RWPE1 (cell line): ENCODE data around the gene HAL.

Experiments
- CTCF ChIA-PET: fragments of 350-600 bp; sonication (Branson Sonifier 250); formaldehyde crosslinking; extraction: SDS; loops from one replicate; lab custom pipeline; 2021; lab: Yijun Ruan, JAX
- POLR2A ChIA-PET: fragments of 400-600 bp; formaldehyde crosslinking; extraction: SDS; loops from one replicate; lab custom pipeline; 2020; ENCODE audit warnings: antibody characterized with exemption; ENCODE audit not compliant: low non-redundant PET; lab: Yijun Ruan, JAX
- DNase-seq: peaks from one replicate; pipeline ENCODE4 v3.0.0; 2012; ENCODE audit warnings: low spot score
- H3K27ac ChIP-seq: fragments of 450-650 bp; 2 replicates; pipeline ENCODE4 v1.5.1; 2017
- CTCF ChIP-seq: fragments of 450-650 bp; conservative IDR thresholded peaks from 2 replicates; pipeline ENCODE4 v1.5.1; 2017; ENCODE audit warnings: low read depth, mild to moderate bottlenecking

HAL gene

GRCh38 chr12:95989504-95990123 lies 6.5 kb downstream of the HAL start:
- ChIA-PET POLR2A (no interaction called here), CTCF (interaction anchor here (0.6 to 1.4 kb wide), 3 partner anchors 31 to 578 kb away, joined by 3 to 4 read pairs (median 3); partner anchors contain the start of gene CCDC38)
- DNase-seq: no peak
- TF ChIP-seq CTCF: no peak
- no peak overlapping the region for H3K27ac ChIP-seq

GRCh38 chr12:95988506-95989275 lies 7.5 kb downstream of the HAL start:
- DNase-seq: no peak
- CTCF ChIA-PET: no interaction called here
- no peak for TF ChIP-seq CTCF

GRCh38 chr12:95986635-95987570 lies 9.2 kb downstream of the HAL start:
- DNase-seq: no peak
- ChIA-PET POLR2A (no interaction called here), CTCF (interaction anchor here (1.3 kb wide), 1 partner anchor 68 kb away, joined by 3 read pairs; no protein-coding TSS in a partner anchor)
- TF ChIP-seq CTCF: no peak
- no peak overlapping the region for H3K27ac ChIP-seq

More at GRCh38 chr12:95988506-95989275, 7.5 kb downstream of the HAL start:
- no peak overlapping the region for H3K27ac ChIP-seq
- POLR2A ChIA-PET: no interaction called here

- no peak overlapping the region for H3K27ac ChIP-seq
- POLR2A ChIA-PET: no interaction called here
- CTCF ChIA-PET: no interaction called here
- no peak for DNase-seq
- TF ChIP-seq CTCF: no peak
Measured at GRCh38 chr12:95984682-95985081, 11.5 kb downstream of the HAL start.

- no peak for TF ChIP-seq CTCF
- ChIA-PET CTCF (interaction anchor here (0.6 kb wide), 1 partner anchor 97 kb away, joined by 3 read pairs; no protein-coding TSS in a partner anchor), POLR2A (no interaction called here)
- no peak overlapping the region for H3K27ac ChIP-seq
- no peak for DNase-seq
Measured at GRCh38 chr12:95982602-95983001, 13.5 kb downstream of the HAL start.

GRCh38 chr12:95980437-95980836 lies 15.7 kb downstream of the HAL start:
- TF ChIP-seq CTCF: no peak
- POLR2A ChIA-PET: no interaction called here
- CTCF ChIA-PET: interaction anchor here (0.6 kb wide), 1 partner anchor 62 kb away, joined by 3 read pairs; no protein-coding TSS in a partner anchor
- no peak overlapping the region for H3K27ac ChIP-seq
- DNase-seq: no peak
